Ecto neural progenitor cell (in vitro differentiated cells): Measurements from ENCODE around the gene NUPR2.
A peak's percentile ranks its signal among the peaks of the same experiment; 100 is the strongest.
"Not testable (repeated sequence)": the region's sequence is repeated elsewhere in the genome, so short reads cannot be mapped to it uniquely, and the experiment has no call there.

Experiments used
- DNase-seq: peaks from one replicate; pipeline ENCODE4 v3.0.0-alpha.2; 2018; ENCODE audit warnings: low spot score

Gene NUPR2

GRCh38 chr7:56115852-56116538 lies at the start of gene NUPR2:
Gene NUPR2, minus strand, starts transcription at chr7:56116417. Its CDS starts 103 bp downstream, at chr7:56116314.
- DNase-seq = no peak

- DNase-seq = no peak
These were observed 41.1 kb upstream of the NUPR2 start for GRCh38 chr7:56157238-56157790.

- DNase-seq = not testable (repeated sequence)
These were observed 14.8 kb upstream of the NUPR2 start for GRCh38 chr7:56131062-56131461.

- DNase-seq = no peak
These were observed 11.2 kb upstream of the NUPR2 start for GRCh38 chr7:56127241-56127975.

GRCh38 chr7:56125831-56126230 lies 9.6 kb upstream of the NUPR2 start:
- no peak for DNase-seq

GRCh38 chr7:56124981-56125380 lies 8.8 kb upstream of the NUPR2 start:
- no peak for DNase-seq

GRCh38 chr7:56121440-56121839 lies 5.2 kb upstream of the NUPR2 start:
- DNase-seq = no peak

- DNase-seq = not testable (repeated sequence)
These were observed 4.0 kb downstream of the NUPR2 start for GRCh38 chr7:56112244-56112643.

GRCh38 chr7:56110611-56111010 lies 5.6 kb downstream of the NUPR2 start:
- DNase-seq = no peak

- no peak for DNase-seq
These were observed 8.3 kb downstream of the NUPR2 start for GRCh38 chr7:56107954-56108258.

GRCh38 chr7:56106108-56107073 lies 9.8 kb downstream of the NUPR2 start, which contains the start of gene CHCHD2:
Gene CHCHD2, minus strand, starts transcription at chr7:56106476. Its CDS starts 63 bp downstream, at chr7:56106413.
- DNase-seq = peak; percentile 61

GRCh38 chr7:56105508-56105907 lies 10.7 kb downstream of the NUPR2 start:
- DNase-seq = no peak

GRCh38 chr7:56104138-56104537 lies 12.1 kb downstream of the NUPR2 start:
- not testable (repeated sequence) for DNase-seq

- no peak for DNase-seq
These were observed 16.6 kb downstream of the NUPR2 start for GRCh38 chr7:56099653-56100052.

GRCh38 chr7:56098187-56099008 lies 17.8 kb downstream of the NUPR2 start:
- not testable (repeated sequence) for DNase-seq

- no peak for DNase-seq
These were observed 18.5 kb downstream of the NUPR2 start for GRCh38 chr7:56097700-56098099.

- DNase-seq = no peak
These were observed 23.3 kb downstream of the NUPR2 start, which contains the start of gene PHKG1 for GRCh38 chr7:56092789-56093531. Gene PHKG1, minus strand, starts transcription at chr7:56092952. Its CDS starts 4,011 bp downstream, at chr7:56088941.

- DNase-seq = not testable (repeated sequence)
These were observed 23.8 kb downstream of the NUPR2 start for GRCh38 chr7:56092388-56092787.

- DNase-seq = no peak
These were observed 24.6 kb downstream of the NUPR2 start for GRCh38 chr7:56091591-56091990.

- DNase-seq = no peak
These were observed 28.8 kb downstream of the NUPR2 start for GRCh38 chr7:56087445-56087844.
